Testis (tissue), 2 donors: ENCODE data around the gene ACAP3.

Experiments
- POLR2A ChIP-seq: fragments of 450-650 bp; IDR thresholded peaks from one replicate; pipeline ENCODE4 v1.6.1; 2017; ENCODE audit warnings: antibody characterized with exemption, mild to moderate bottlenecking, moderate library complexity
- TF ChIP-seq, protein P1 (sequence below), 3 experiments: fragments of 450-650 bp in 2 of 3; fragments of 200-600 bp in 1 of 3; sonication (generic) in 1 of 3; IDR thresholded peaks; one replicate each; pipeline ENCODE4 v1.5.1; 2016 to 2019; ENCODE audit warnings: antibody characterized with exemption in 3 of 3, mild to moderate bottlenecking in 2 of 3, moderate library complexity in 1 of 3

- TF ChIP-seq POLR2A: no peak
- TF ChIP-seq, protein P1, sequence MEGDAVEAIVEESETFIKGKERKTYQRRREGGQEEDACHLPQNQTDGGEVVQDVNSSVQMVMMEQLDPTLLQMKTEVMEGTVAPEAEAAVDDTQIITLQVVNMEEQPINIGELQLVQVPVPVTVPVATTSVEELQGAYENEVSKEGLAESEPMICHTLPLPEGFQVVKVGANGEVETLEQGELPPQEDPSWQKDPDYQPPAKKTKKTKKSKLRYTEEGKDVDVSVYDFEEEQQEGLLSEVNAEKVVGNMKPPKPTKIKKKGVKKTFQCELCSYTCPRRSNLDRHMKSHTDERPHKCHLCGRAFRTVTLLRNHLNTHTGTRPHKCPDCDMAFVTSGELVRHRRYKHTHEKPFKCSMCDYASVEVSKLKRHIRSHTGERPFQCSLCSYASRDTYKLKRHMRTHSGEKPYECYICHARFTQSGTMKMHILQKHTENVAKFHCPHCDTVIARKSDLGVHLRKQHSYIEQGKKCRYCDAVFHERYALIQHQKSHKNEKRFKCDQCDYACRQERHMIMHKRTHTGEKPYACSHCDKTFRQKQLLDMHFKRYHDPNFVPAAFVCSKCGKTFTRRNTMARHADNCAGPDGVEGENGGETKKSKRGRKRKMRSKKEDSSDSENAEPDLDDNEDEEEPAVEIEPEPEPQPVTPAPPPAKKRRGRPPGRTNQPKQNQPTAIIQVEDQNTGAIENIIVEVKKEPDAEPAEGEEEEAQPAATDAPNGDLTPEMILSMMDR (IDR thresholded peaks at IDR 0.05): no peak
These were observed 7.8 kb upstream of the ACAP3 start for GRCh38 chr1:1315435-1315954.
